ENCODE results near the gene RGS14.

Gene RGS14

GRCh38 chr5:177357459-177358351, at the start of gene RGS14:
RGS14 (plus strand) TSS chr5:177357924; CDS start chr5:177358025, 101 bp downstream.
- peak; percentile 72 for DNase-seq

GRCh38 chr5:177308740-177309139, 49.0 kb upstream of the RGS14 start:
- no peak for DNase-seq

- peak; percentile 78 for DNase-seq
Measured at GRCh38 chr5:177309351-177310191, 48.2 kb upstream of the RGS14 start.

GRCh38 chr5:177310332-177310731, 47.4 kb upstream of the RGS14 start:
- no peak for DNase-seq

- DNase-seq, result no peak
Measured at GRCh38 chr5:177310757-177311391, 46.9 kb upstream of the RGS14 start.

- DNase-seq, result no peak
Measured at GRCh38 chr5:177311392-177311722, 46.4 kb upstream of the RGS14 start.

- DNase-seq, result peak; percentile 97
Measured at GRCh38 chr5:177311723-177312648, 45.7 kb upstream of the RGS14 start, which contains the start of gene MXD3. MXD3 (minus strand) TSS chr5:177311898; CDS start chr5:177311830, 68 bp downstream.

GRCh38 chr5:177312649-177313181, 45.0 kb upstream of the RGS14 start:
- no peak for DNase-seq

GRCh38 chr5:177313561-177314259, 44.0 kb upstream of the RGS14 start:
- no peak for DNase-seq

- DNase-seq, result no peak
Measured at GRCh38 chr5:177314376-177315342, 43.1 kb upstream of the RGS14 start.

GRCh38 chr5:177315411-177315810, 42.3 kb upstream of the RGS14 start:
- no peak for DNase-seq

GRCh38 chr5:177316005-177316404, 41.7 kb upstream of the RGS14 start:
- no peak for DNase-seq

GRCh38 chr5:177317959-177318377, 39.8 kb upstream of the RGS14 start:
- DNase-seq, result peak; percentile 81

GRCh38 chr5:177319913-177320588, 37.7 kb upstream of the RGS14 start:
- no peak for DNase-seq

- no peak for DNase-seq
Measured at GRCh38 chr5:177320879-177321278, 36.8 kb upstream of the RGS14 start.

- no peak for DNase-seq
Measured at GRCh38 chr5:177325868-177326381, 31.8 kb upstream of the RGS14 start.

GRCh38 chr5:177327539-177328522, 29.9 kb upstream of the RGS14 start:
- DNase-seq, result no peak
